A673 (cell line): ENCODE results near the gene DARS1.

Experiments
- EZH2 ChIP-seq: fragments of 200-600 bp; sonication (generic); IDR thresholded peaks from 2 replicates; pipeline ENCODE4 v1.6.1; 2017; ENCODE audit warnings: borderline replicate concordance, low read depth, mild to moderate bottlenecking, mixed read lengths, antibody characterized with exemption, low read length; ENCODE audit not compliant: poor library complexity, severe bottlenecking
- TF ChIP-seq, protein P1 (sequence below): fragments of 300-800, 200-600 bp; sonication (generic); conservative IDR thresholded peaks from 2 replicates; pipeline ENCODE4 v1.5.1; 2017; ENCODE audit warnings: low read depth, mild to moderate bottlenecking, antibody characterized with exemption, low read length, moderate library complexity, mixed read lengths

DNA sequence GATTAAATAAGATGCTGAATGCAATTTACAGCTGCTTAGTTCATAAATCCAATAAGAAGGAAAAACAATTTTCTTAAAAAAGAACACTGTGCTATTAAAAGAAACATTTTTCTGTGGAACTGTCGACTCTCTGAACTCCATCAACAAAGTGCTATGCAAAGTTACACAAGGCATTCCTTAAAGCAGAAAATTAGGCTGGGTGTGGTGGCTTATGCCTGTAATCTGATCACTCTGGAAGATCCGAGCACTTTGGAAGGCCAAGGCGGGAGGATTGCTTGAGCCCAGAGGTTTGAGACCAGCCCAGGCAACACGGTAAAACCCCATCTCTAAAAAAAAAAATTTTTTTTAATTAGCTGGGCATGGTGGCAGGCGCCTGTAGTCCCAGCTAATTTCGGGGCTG is 122.2 kb downstream of the DARS1 start:
- TF ChIP-seq, protein P1, sequence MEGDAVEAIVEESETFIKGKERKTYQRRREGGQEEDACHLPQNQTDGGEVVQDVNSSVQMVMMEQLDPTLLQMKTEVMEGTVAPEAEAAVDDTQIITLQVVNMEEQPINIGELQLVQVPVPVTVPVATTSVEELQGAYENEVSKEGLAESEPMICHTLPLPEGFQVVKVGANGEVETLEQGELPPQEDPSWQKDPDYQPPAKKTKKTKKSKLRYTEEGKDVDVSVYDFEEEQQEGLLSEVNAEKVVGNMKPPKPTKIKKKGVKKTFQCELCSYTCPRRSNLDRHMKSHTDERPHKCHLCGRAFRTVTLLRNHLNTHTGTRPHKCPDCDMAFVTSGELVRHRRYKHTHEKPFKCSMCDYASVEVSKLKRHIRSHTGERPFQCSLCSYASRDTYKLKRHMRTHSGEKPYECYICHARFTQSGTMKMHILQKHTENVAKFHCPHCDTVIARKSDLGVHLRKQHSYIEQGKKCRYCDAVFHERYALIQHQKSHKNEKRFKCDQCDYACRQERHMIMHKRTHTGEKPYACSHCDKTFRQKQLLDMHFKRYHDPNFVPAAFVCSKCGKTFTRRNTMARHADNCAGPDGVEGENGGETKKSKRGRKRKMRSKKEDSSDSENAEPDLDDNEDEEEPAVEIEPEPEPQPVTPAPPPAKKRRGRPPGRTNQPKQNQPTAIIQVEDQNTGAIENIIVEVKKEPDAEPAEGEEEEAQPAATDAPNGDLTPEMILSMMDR, result no peak
- no peak for TF ChIP-seq EZH2
